Right lobe of liver (tissue), 4 donors: ENCODE data around the gene SYCP1.

Experiments
- CTCF ChIP-seq, 4 donors: fragments of 200-600 bp in 3 of 4; fragments of 450-650 bp in 1 of 4; IDR thresholded peaks; one replicate each; pipeline versions ENCODE4 v1.5.1 to v1.8.0; 2016 to 2022; ENCODE audit warnings: antibody characterized with exemption in 4 of 4, mild to moderate bottlenecking in 2 of 4
- POLR2A ChIP-seq: fragments of 450-650 bp; IDR thresholded peaks from one replicate; pipeline ENCODE4 v1.6.1; 2017; ENCODE audit warnings: antibody characterized with exemption, mild to moderate bottlenecking
- donor health status: DM: no; HTN: no; CAD: no.
- donor health status: DM: no; HTN: no; CAD: no.
- donor health status: DM: no; HTN: yes; CAD: no.

DNA sequence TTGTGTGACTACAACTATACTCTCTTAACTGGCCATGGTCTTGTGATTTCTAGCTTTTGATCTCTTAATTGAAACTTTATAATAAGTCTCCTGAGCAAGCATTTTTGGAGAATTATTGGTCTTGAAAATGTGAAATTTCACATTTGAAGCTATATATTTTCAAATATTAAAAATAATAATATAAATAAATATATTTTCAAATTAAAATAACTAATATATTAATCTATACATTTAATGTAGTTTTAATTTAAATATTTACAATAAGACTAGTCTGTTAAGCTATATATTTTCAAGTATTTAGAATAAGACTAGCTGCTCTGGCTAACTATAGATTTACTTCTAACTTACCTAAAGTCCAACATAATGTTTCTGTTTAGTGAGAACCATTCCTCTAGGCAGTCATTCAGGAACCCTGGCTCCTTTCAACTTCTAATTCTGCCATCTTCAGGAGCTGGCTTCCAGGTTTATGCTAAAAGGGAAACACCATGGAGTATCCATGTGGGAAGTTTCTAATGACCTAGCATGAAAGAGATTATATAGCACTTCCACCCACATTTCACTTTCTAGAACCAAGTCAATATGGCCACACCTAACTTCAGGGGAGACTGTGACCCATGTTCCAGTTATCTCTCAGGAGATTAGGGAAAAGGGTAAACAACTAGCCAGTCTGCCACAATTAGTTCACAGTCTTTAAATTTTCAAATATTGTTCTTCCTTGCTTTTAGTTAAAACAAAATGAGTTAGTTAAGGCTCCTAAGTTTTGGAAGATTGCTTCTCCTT is 143.0 kb downstream of the SYCP1 start:
- TF ChIP-seq CTCF (IDR thresholded peaks at IDR 0.05) (no peak), POLR2A (no peak)
